Motor neuron (in vitro differentiated cells): ENCODE data around the gene BAHD1. TPM values are rescaled to one million over a fixed set of nuclear protein-coding genes. Genes with fewer than 3 reads are reported as not detected.
A peak's percentile ranks its signal among the peaks of the same experiment; 100 is the strongest.

Source experiments
- ATAC-seq, 8 experiments: fragments of 200-7000 bp; cut with Tn5 transposase; replicated peaks in 6 of 8; 2 replicates each; pipeline ENCODE4 v1.8.0; 2021; ENCODE audit warnings: mild to moderate bottlenecking in 8 of 8, moderate library complexity in 8 of 8
- H3K27ac ChIP-seq, 2 donors: fragments of 250-450 bp; sonication (Bioruptor Pico); 2 replicates each; pipeline ENCODE4 v1.9.0; 2021; ENCODE audit warnings: antibody characterized with exemption in 2 of 2, mild to moderate bottlenecking in 2 of 2, moderate library complexity in 1 of 2
- H3K4me1 ChIP-seq, 2 donors: fragments of 250-450 bp; sonication (Bioruptor Pico); replicated peaks in 1 of 2; 2 replicates each; pipeline ENCODE4 v1.6.1; 2021; ENCODE audit warnings: antibody characterized with exemption in 2 of 2, mild to moderate bottlenecking in 2 of 2, moderate library complexity in 1 of 2
- H3K4me3 ChIP-seq, 5 donors: fragments of 250-450 bp; sonication (Bioruptor Pico); 2 replicates each; pipeline ENCODE4 v1.9.0; 2021; ENCODE audit warnings: antibody characterized with exemption in 5 of 5, mild to moderate bottlenecking in 5 of 5, moderate library complexity in 4 of 5
- WGBS, 10 experiments: fragments of 450-650 bp; shearing (Covaris generic); methylation state at CpG; one replicate each; pipeline ENCODE4 v1.0.0; 2022; 5-methylcytosine and 5-hydroxymethylcytosine counted together
- in situ Hi-C, 9 experiments: fragments of 400-800 bp; cut with MboI; loops; one replicate each; pipeline ENCODE4 v1.15.0; 2021; ENCODE audit warnings: low sequenced_read_pairs in 9 of 9, low pct_unique_long_range_greater_than_20kb in 2 of 9; ENCODE audit not compliant: unreplicated experiment in 9 of 9
- total RNA-seq, 8 experiments: library from RNA; unstranded; fragments of 300-600 nt; gene quantifications; 2 replicates each; pipeline versions ENCODE4 v1.2.3 to v1.2.4, GENCODE V29; 2022

Gene BAHD1
- total RNA-seq, 8 experiments from 2014 or later: 10.4 to 24.9 (median 20.2) TPM

DNA sequence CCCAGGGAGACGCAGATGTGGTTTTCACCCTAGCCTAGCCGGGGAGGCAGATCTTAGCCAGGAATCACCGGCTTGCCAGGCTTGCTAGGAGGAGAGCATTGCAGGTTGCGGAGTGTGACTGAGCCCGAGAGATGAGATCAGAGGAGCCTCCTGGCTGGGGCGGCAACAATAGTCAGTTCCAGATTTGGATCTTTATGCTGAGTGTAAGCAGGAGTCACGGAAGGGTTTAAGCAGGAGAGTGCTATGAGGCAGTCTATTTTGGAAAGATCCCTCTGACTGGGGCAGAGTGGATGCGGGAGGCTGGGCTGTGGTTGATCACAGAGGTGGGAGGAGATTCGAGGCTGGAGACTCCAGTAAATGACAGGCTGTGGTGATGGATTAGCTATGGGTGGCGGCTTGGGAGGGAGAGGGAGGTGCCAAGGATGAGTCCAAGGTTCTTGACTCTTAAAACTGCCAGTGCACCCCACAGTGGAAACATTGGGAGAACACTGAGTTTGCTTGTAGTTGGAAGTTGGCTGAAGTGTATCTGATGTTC is 10.4 kb upstream of the BAHD1 start:
- WGBS, 10 experiments: 0 to 60% (median 20%) methylated on average over 1 to 9 of the region's 10 CpGs; no CpG with 5 or more reads in 4 of the 10 experiments
- H3K4me3 ChIP-seq: no peak overlapping the region
- peak; percentile 58 to 95 (median 84) for ATAC-seq
- H3K27ac ChIP-seq: no peak overlapping the region
- no peaks in the 10 kb centered on the region for H3K4me1 ChIP-seq
- in situ Hi-C loops: no loop called here

DNA sequence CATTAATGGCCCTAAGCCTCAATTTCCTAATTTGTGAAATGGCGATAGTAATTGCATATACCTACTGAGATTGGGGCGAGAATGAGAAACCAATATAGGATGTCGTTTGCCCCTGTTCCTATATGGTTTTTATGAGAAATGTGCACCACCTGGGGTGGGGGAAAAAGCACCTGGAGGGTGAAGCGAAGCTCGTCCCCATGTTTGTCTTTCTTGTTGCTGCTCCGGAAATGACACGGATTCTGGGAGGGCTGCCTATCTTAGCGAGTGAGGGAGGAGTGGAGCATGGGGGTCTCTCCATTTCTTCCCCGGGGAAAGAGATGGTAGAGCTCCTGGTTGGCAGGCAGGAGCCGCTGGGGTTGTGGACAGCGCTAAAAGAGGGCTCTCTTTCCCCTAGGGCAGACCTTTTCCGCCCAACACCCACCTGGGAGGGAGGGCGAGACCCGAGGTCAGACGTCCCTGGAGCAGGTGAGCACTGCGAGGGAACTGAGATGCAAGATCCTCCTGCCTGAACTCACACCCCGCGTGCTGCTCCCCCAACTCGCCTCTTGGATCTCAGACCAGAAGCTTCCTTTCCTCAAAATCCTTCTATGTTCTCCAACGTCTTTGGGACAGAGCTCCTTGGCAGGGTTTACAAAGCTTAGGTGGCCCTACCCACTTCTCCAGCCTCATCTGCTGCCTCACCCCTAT is 5.6 kb upstream of the BAHD1 start:
- ATAC-seq: no peak
- in situ Hi-C loops: no loop called here
- no peak overlapping the region for H3K4me3 ChIP-seq
- no peak overlapping the region for H3K27ac ChIP-seq
- WGBS, 10 experiments: 38 to 74% (median 58%) methylated on average over 4 to 6 of the region's 20 CpGs; no CpG with 5 or more reads in 5 of the 10 experiments
- peaks cover 17 to 21% of the 10 kb centered on the region in 2 donors for H3K4me1 ChIP-seq

DNA sequence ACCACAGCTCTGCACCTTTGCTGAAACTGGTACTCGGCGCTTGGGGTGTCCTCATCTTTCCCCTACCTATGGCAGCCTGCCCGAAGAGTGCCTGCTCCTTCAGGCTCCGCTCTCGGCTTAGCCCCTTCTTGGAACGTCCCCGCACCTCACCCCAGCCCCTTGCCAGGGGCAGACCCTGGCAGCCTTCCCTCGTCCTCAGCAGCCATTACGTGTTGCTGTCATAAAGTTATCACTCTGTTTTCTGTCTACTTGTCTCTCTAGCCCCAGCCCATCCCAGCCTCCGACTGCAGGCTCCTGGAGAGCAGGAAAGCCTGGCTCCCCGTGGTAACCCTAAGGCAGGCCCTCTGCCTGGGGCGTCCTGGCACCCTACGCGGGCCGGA is 5.1 kb upstream of the BAHD1 start:
- peak overlapping the region; percentile 18 to 35 (median 29) for H3K4me3 ChIP-seq
- peak in 2 of 8 experiments; percentile 0 to 1 for ATAC-seq
- 0 to 67% (median 40%) methylated on average over 2 to 4 of the region's 15 CpGs; no CpG with 5 or more reads in 7 of the 10 experiments for WGBS, 10 experiments
- in situ Hi-C loops: no loop called here
- no peak overlapping the region for H3K27ac ChIP-seq
- peaks cover 17 to 21% of the 10 kb centered on the region in 2 donors for H3K4me1 ChIP-seq

GRCh38 chr15:40436116-40436891 is 4.4 kb upstream of the BAHD1 start:
- ATAC-seq: peak; percentile 1 to 26 (median 6)
- H3K27ac ChIP-seq: no peak overlapping the region
- in situ Hi-C loops: no loop called here
- WGBS, 10 experiments: 0% methylated on average over 3 to 4 of the region's 39 CpGs; no CpG with 5 or more reads in 8 of the 10 experiments
- peak overlapping the region; percentile 18 to 35 (median 29) for H3K4me3 ChIP-seq
- H3K4me1 ChIP-seq: peaks cover 17 to 21% of the 10 kb centered on the region in 2 donors

DNA sequence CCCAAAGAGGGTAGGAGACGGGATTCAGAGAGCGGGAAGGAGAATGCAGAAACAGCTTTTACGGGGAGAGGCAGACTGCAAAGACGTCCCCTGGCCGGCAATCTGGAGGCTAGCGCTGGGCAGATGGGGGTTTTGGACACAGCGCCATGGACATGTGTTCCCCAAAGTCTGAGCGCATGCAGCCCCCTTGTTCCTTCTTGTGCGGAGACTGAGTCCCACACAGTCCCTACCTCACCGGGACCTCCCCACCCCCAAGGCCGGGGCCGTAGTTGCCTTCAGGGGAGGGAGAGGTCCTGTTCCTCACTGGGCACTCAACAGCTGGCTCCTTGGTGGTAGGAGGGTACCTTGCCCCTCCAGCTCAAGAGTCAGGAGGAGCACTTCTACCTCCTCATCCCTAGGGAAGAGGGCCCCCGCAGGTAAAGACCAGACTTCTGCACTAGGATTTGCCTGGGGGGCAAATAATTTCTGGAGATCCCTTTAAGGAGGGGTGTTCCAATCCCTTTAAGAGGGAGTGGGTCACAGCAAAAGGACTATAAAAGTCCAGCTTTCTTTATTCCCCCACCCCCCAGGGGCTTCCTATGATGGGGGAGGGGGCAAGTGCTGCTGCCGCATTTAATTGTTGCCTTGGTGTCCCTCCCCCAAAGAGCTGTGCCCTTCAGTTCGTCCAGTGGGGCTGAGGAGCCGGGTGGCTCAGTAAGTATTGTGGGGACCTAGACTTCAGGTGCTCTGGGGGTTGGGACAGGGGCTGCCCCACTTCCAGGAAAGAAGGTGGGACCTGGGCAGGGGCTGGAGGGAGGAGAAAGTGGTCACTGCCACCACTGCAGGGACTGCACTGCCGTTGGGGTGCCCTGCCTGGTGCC is 3.6 kb upstream of the BAHD1 start:
- 0 to 53% (median 0%) methylated on average over 1 to 4 of the region's 17 CpGs; no CpG with 5 or more reads in 4 of the 10 experiments for WGBS, 10 experiments
- ATAC-seq: no peak
- Histone ChIP-seq H3K4me1 (peaks cover 17 to 21% of the 10 kb centered on the region in 2 donors), H3K4me3 (peak overlapping the region; percentile 18 to 35 (median 29)), H3K27ac (no peak overlapping the region)
- in situ Hi-C loops: no loop called here

- H3K27ac ChIP-seq: no peak overlapping the region
- no peak for ATAC-seq
- WGBS, 10 experiments: 11 to 70% (median 49%) methylated on average over 2 to 6 of the region's 21 CpGs; no CpG with 5 or more reads in 6 of the 10 experiments
- in situ Hi-C loops: no loop called here
- H3K4me1 ChIP-seq: peaks cover 21 to 28% of the 10 kb centered on the region in 2 donors
- peak overlapping the region in 2 of 5 donors; percentile 29 to 32 for H3K4me3 ChIP-seq
Measured at GRCh38 chr15:40437752-40438687, 2.7 kb upstream of the BAHD1 start.

GRCh38 chr15:40438712-40439111 is 2.0 kb upstream of the BAHD1 start:
- ATAC-seq: no peak
- Histone ChIP-seq H3K4me3 (peak overlapping the region in 1 of 5 donors; percentile 74), H3K4me1 (peaks cover 28 to 35% of the 10 kb centered on the region in 2 donors), H3K27ac (no peak overlapping the region)
- WGBS, 10 experiments: 50 to 100% methylated on average over 1 to 2 of the region's 12 CpGs; no CpG with 5 or more reads in 8 of the 10 experiments
- in situ Hi-C loops: no loop called here

GRCh38 chr15:40439461-40439959 is 1.2 kb upstream of the BAHD1 start:
- 0 to 20% methylated on average over 2 of the region's 15 CpGs; no CpG with 5 or more reads in 8 of the 10 experiments for WGBS, 10 experiments
- Histone ChIP-seq H3K27ac (peak overlapping the region; percentile 53 to 74), H3K4me1 (peaks cover 34 to 43% of the 10 kb centered on the region in 2 donors), H3K4me3 (peak overlapping the region; percentile 60 to 100 (median 86))
- in situ Hi-C loops: no loop called here
- peak in 4 of 8 experiments; percentile 1 to 7 (median 4) for ATAC-seq

- peak in 7 of 8 experiments; percentile 1 to 10 (median 4) for ATAC-seq
- H3K27ac ChIP-seq: peak overlapping the region; percentile 53 to 74
- peaks cover 39 to 49% of the 10 kb centered on the region in 2 donors for H3K4me1 ChIP-seq
- in situ Hi-C loops: no loop called here
- WGBS, 10 experiments: no CpG with 5 or more reads among the region's 35 CpGs
- peak overlapping the region; percentile 60 to 100 (median 86) for H3K4me3 ChIP-seq
Measured at GRCh38 chr15:40439960-40440742, 602 bp upstream of the BAHD1 start.

DNA sequence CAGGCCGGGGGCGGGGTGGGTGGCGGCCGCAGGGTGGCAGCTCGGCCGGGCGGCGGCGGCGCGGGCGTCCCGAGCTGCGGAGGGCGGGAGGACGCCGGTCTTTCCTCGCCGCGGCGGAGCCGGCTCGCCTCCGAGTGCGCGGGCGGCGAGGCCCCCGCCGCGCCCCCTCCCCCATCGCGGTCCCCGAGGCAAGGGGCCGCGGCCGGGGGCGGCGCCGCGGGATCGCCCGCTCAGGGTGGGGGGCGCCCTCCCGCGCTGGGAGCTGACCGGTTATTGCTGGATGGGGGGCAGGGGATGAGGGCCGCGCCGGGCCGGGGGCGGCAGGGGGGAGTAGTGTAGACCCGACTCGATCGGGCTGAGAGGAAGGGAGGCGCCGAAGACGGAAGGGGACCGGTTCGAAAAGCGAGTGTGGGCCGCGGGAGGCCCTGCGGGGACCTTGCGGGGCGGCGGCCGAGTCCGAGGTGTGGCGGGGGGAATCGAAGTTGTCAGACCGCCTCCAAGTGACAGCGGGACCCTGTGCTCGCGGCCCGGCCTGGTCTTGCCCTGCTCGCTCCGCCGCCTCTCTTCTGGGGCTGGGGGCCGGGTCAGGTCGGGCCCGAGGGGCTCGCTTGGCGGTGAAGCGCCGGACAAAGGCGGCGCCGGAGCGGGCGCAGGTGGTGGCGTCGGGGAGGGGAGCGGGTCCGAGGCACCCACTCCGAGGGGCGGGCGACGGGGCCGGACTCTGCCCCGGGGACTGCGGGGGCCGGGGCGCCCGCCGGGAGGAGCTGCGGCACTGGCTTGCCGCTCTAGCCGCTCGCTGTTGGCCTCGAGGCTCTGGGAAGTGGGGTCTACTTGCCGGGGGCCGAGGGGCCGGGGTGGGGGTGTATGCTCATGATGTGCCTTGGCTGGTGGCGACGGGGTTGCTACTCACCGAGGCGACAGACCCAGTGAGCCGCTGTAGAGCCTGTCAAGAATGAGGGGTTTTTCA is 1.1 kb downstream of the BAHD1 start:
- no CpG with 5 or more reads among the region's 119 CpGs for WGBS, 10 experiments
- Histone ChIP-seq H3K27ac (peak overlapping the region; percentile 83 to 96), H3K4me3 (peak overlapping the region; percentile 60 to 100 (median 86)), H3K4me1 (peaks cover 47 to 52% of the 10 kb centered on the region in 2 donors)
- ATAC-seq: peak in 7 of 8 experiments; percentile 1 to 30 (median 20)
- in situ Hi-C loops: no loop called here
